ENCODE measurements around the gene CHD5.
A peak's percentile ranks its signal among the peaks of the same experiment; 100 is the strongest.

CHD5 gene

DNA sequence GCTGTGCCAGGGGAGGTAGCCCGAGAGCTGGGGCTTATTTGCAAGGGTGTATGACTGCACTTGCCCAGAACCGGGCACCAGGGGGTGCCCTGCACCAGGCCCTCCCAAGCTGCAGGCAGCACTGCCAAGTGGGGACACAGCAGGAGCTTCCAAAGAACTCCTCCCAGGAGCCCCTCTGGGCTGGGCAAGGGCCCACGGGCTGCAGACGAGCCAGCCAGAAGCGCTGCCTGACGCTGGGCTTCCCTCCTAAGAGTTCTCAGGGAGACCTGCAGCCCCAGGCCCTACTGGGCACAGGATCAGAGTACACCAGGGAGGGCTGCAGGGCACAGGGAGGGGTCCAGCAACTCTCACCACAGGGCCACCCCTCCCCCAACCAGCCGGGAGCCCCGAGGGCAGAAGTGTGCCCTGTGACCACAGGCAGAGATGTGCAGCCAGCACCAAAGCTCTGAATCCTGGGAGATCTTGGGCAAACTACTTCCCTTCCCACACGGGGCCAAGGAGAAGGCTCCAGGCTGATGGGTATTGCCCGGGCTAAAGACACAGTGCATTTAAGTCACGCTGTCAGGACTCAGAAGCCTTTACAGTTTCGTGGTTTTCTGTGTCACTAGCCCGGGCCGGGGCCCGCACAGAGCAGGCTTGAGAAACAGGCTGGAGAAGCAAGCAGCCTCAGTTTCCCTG lies 71.0 kb downstream of the CHD5 start:
- peak; percentile 54 for DNase-seq

DNA sequence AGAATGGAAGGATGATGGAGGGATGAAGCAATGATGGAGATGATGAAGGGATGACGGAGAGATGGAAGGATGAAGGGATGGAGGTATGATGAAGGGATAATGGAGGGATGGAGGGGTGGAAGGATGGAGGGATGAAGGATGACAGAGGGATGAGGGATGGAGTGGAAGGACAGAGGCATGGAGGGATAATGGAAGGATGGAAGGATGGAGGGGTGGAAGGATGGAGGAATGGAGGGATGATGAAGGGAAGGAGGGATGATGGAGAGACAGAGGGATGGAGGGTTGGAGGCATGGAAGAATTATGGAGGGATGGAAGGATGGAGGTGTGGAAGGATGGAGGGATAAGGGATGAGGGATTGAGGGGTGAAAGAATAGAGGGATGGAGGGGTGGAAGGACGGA lies 71.6 kb downstream of the CHD5 start:
- no peak for DNase-seq

DNA sequence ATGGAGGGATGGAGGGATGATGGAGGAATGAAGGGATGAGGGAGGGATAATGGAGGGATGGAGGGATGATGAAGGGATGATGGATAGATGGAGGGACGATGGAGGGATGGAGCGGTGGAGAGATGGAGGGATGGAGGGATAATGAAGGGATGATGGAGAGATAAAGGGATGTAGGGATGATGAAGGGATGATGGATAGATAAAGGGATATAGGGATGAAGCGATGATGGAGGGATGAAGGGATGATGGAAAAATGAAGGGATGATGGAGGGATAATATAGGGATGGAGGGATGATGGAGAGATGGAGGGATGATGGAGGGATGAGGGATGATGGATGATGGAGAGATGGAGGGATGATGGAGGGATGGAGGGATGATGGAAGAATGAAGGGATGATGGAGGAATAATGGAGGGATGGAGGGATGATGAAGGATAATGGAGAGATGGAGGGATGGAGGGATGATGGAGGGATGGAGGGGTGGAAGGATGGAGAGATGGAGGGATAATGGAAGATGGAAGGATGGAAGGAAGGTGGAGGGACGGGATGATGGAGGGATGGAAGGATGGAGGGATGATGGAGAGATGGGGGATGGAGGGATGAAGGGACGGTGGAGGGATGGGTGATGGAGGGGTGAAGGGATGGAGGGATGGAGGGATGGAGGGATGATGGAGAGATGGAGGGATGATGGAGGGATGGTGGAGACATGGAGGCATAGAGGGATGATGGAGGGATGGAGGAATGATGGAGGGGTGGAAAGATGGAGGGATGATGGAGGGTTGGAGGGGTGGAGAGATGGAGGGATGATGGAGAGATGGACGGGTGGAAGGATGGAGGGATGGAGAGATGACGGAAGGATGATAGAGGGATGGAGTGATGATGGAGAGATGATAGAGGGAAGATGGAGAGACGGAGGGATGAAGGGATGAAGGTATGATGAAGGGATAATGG lies 72.4 kb downstream of the CHD5 start:
- DNase-seq, result no peak

DNA sequence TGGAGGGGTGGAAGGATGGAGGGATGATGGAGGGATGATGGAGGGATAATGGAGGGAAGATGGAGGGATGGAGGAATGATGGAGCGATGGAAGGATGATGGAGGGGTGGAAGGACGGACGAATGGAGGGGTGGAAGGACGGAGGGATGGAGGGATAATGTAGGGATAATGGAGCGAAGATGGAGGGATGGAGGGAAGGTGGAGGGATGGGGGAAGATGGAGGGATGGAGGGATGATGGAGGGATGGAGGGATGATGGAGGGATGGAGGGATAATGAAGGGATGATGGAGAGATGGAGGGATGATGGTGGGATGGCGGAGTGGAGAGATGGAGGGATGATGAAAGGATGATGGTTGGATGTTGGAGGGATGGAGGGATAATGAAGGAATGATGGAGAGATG lies 73.1 kb downstream of the CHD5 start:
- no peak for DNase-seq

DNA sequence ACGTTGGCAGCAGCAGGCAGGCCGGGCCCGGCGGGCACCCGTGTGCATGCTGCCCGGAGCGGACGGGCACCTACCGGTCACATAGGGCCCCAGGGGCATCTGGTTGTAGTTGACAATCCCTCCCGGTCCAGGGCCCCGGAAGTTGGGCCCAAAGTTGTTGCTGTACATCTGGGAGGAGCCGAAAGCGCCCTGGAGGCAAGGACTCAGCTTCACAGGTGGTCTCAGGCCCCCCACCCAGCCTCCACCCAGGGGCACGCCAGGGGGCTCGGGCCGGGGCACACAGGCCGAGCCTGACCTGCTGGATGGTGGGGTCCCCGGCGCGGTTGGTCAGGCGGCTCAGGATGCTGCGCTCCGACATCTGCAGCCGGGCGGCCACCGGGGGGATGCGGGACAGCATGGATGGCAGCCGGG lies 73.8 kb downstream of the CHD5 start:
- DNase-seq, result no peak

DNA sequence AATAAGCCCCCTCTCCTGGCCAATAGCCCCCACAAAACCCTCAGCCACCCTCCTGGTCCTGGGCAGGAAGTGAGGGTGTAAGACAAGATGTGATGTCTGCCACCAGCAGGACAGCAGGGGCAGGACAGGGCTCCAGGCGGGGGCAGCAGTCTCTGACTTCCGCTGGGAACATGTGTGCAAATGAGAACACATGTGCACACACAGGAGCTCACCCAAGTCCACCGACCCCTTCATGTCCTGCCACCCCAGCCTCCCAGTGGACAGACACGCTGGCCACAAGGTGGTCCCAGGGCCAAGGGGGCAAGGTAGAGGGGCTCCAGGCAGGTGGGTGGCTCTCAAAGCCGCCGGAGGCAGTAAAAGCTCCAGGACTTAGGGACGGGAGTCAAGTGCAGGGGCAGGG lies 74.4 kb downstream of the CHD5 start:
- no peak for DNase-seq

DNA sequence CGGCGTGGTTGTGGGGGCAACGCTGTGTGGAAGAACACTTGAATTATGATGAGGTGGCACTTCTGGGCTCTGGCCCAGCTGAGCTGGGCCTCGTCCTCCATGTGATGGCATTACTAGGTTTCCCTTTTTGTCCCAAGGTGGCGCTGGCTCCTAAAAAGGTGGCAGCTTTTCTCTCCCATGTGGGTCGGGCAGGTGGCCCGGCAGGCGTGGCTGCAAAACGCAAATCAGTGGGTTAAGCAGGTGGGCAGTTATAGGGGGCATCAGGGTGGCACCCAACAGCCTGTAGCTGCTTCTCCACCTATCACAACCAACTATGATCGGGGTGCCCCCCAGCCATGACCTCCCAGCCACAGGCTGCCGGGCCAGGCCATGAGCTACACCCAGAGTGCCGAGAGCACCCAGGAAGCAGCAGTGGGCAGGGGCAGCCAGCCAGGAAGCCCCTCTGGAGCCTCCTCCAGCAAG lies 74.9 kb downstream of the CHD5 start:
- no peak for DNase-seq

DNA sequence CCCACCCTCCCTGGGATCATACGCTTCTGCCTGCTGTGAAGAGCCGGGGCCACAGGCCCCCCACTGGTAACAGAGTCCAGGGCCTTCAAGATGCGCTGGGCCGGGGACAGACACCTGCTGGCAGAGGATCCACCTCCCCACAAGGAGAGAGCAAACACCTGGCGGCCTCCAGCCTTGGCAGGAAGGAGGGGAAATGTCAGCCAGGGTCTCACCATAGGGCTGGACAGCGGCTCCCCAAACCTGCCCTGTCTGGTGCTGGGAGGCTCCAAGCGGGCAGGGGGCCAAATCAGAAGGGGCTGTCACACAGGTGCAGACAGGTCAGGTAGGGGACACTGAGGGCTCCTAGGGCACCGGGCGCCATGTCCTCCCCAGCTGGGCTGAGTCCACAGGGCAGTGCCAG lies 75.5 kb downstream of the CHD5 start:
- DNase-seq, result no peak

DNA sequence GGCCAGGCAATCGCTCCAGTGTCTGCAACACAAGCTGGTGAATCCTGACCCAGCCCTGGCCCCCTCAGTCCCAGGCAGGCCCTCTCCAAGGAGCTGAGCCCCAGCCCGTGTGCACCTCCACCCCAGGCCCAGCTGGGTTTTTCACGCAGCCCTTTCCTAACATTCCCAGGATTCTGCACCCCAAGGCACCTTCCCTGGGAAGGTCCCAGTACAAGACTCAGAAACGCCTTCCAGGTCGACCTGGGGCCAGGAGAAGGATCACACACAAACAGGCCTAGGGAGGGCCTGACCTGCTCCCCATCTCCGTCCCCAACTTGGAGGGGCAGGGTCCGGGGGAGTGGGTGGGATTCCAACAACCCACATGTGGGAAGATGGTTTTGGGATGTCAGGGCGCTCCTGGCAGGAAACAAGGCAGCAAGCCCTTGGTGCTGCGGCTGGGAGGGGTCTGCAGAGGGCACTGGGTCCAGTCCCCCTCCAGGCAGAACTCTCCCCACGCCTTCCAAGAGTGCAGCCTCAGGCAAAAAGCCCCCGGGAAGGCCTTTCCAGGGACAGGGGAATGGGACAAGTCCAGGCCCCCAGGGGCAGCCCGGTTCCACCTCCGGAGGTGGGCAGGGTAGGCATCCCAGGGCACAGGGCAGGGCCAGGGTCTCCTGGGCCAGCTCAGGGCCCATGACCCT lies 76.1 kb downstream of the CHD5 start:
- no peak for DNase-seq

DNA sequence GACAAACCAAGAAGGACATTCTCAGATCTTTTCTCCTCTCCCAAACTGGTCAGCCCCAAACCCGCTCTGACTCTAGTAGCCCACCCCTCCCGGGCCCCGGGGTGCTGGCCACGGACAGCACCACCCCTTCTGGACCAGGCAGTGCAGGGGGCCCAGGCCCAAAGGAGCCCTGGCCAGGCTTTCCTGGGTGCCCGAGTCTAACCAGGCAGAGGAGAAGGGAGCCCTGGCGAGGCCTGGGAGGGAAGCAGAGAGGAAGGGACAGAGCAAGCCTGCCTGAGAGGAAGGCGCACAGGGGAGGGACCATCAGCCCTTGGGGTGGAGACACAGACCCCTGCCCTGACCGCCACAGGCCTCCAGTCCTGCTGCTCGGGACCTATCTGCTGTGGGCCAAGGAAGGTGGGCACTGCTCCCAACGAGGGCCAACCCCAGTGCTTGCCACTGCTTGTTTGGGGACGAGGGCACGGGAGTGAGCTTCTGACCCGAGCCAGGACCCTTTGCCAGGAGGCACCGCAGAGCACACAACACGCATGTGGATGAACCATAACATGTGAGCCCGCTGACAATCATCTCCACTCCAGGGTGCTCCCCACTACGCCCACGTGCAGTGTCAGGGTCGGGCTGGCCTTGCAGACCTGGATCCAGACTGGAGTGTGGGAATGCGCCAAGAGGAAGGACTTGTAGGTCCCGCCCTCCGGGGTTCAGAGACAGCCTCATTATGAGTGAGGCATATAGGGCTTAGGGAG lies 76.8 kb downstream of the CHD5 start:
- no peak for DNase-seq

DNA sequence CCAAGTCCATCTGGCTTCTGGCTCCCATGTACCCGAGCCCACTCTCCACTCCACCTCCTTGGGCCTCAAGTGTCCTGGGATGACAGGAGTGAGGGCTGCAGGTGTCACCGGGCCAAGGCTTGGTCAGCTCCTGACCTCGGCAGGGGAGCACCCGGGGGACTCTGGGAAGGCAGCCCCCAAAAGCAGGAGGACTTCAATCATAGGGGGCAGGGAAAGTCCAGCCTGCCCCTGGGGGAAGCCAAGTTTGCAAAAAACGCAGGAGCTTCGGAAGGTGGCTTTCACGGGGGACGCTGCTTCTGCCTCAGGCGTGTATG lies 77.6 kb downstream of the CHD5 start:
- DNase-seq, result no peak

DNA sequence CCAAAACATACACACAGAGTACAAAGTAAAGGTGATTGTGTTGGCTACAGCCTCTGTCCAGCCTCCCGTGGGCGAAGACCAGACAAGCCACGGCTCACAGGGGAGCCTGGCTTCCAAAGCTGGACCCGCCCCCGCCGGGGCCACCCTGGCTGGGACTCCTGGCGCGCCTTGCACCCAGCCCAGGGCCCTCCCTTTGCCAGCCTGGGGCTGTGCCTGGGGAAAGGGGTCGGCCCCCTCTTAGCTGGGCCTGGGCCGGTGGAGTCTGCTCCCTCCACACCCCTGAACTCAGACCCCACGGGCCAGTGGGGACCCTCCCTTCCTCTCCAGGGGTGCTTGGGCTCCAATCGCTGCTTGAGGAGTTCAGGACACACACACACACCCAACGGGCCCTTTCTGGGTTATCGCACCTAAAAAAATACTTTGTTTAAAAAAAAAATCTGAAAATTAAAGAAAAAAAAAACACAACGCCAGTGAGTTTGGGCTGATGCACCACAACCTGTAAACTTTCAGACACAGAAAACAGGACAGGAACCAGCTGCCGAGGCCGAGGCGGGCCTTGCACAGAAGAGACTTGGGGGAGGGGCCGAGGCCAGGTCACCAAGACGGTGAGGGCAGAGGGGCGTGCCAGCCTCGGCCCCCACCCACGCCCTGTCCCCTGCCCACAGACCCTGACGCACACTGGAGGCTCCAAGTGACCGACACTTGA lies 78.1 kb downstream of the CHD5 start:
- no peak for DNase-seq

DNA sequence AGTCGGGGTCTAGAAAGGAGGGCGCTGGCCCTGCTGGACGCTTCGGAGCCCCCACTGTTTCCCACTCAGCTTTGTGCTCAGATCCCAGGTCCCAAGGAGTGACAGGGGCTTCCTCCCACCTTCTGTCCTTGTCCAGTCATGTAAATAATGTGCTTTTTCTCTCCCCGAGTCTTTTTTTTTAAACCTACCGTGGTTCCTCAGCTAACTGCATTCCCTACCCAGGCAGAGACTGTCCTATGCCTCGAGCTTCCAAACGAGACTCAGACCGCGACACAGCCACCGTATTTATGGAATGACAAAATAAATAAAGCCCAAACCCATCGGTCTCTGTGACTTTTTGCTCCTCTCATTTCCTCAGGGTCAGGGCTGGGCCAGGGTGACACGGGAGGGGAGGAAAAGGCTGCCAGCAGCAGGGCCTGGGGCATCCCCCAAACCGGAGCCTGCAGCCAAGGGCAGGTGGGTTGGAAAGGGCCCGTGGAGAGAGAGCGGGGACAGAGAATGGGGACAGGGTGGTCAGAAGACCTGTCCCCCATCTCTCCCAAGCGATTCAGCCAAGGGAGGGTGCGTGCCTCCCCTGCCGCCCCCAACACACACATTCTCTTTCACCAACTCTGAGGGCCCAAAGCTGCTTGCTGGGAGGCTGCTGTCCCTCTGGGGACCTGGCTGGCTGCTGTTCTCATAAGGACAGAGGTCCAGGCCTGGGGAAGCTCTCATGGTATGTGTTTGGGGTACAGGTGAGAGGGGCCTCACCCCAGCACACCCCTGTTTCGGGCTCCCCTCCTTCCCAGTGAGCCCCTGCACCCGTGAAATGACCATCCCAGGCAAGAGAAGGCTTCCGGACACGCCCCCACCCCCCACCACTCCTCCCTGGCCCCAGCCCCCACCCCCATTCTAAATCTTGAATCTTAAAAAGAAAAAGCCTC lies 79.0 kb downstream of the CHD5 start:
- no peak for DNase-seq

DNA sequence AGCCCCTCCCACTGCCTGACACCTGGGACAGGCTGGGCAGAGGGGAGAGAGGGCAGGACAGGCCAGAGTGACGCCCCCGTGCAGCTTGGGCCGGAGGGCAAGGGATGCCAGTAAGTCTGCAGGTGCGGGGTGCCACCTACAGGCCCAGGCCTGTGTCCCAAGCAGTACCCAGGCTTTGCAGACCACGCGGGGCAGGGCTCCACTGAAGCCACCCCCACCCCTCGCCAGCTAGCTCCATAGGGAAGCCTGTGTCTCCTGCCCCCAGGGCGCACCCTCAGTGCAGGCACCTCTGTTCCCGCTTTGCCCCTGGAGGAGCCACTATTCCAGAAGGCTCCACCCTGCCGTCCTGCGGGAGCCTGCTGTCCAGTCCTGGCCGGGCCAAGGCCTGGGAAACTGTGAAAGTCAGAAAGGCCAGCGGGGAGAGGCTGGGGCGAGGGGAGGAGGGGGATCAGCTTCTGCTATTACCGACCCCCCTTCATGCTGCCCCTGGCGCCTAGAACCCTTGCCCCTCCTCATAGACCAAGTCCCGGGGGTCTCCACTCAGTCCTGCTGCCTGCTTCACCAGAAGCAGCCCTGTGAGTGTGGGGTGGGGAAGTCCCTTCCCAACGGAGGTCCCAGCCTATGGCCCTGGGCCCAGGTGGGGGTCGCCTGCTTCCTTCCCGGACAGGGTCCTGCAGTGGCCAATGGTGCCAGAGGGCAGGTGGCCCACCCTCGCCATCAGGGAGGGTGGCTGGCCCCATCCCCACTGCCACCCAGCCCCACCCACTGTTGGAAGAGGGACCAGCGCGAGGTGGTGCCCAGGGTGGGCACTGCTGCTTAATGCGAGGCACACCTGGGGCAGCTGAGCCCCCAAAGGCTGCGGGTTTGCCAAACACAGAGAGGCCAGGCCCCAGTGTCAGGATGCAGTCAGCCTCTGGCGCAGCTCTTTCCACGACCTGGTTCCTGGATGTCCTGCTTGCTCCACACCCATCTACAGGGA lies 80.0 kb downstream of the CHD5 start:
- no peak for DNase-seq

DNA sequence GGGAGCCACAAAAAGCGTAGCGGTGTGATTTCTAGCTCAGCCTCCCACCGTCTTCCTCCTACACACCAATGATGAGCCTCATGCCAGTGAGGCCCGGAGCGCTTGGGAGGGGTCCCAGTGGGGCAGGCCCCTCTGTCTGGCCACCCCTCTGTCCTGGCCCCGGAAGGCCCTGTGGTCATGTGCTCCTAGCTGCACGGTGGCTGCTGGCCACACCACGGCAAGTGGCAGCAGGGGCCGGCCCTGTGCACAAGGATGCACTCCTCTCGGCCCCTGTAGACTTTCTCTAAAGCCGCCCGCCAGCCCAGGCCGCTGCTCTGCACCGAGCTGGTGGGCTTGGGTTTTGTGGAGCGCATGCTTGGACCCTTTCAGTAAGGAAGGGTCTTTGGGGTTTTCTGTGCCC lies 80.8 kb downstream of the CHD5 start:
- no peak for DNase-seq

DNA sequence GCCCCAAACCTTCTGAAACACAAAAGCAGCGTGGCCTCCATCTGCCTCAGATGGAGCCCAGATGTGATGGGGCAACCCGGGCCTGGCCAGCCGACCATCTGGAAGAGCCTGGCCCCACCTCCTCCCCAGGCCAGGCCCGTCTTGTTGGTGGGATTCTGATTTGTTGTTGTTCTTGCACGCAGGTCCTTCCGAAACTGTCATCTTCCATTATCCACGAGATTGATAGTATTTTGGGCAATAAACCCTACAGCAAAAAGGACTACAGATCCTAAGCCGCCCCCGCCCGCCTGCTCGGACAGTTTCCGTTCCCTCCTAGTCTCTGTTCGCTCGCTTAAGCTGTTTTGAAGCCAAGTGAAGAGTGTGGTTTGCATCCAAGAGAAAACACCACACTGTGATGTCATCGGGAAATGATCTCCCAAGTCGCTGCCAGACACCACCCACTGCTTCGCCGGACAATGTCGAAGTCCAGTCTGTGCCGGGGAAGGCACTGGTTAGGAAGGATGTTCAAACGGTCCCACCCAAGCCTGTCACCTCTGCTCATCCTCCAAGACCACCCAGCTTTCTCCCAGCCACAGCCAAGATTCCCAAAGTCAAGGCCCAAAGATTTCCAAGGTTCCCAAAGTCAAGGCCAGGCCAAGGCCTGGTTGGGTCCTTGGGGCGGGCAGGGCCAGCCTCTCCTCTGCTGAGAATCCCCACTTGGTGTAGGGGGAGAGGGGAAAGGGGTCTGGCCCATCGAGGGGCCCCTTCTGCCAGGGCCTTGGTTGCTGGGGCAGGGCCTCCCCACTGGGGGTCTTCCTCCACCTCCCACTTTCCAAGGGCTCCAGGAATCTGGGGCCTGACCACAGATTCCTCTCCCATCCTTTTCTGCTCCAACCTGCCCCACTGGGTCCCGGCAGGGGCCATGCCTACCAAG lies 81.6 kb downstream of the CHD5 start:
- DNase-seq, result peak; percentile 55

DNA sequence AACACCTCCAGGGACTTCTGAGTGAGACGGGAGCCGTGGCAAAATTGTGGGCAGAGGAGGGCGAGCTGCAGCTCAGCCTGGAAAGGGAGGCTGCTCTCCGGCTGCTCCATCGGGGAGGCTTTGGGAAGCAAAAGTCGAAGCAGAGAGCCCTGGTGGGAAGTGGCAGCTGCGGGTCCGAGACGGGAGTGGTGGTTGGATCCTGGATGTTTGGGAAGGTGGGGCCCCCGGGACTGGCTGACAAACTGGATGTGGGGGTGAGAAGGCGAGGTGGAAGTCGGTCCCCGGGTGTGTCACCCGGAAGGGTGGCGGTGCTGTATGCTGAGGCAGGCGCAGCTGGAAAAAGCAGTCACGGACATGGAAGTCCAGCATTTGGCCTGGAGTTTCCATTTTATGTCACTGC lies 82.3 kb downstream of the CHD5 start:
- no peak for DNase-seq

DNA sequence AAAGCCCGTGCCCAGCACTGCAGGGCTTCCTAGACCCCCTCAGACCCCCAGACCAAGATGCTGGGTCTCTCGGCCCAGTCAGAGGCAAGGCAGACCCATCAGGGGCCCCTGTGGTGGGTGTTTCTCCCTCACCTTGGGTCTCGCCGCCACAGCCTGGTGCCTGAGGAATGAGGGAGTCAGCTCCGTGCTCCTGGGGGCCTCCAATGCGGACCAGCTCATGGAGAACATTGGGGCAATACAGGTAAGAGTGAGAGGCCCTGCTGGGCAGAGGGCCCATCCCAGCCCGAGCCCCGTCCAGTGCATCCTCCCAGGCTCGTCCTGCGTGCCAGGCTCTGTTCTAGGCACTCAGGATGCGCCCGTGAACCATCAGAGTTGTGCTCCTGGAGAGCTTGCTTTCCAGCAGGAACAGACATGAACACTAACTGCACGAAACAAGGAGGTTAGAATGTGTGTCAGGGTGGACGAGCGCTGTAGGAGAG lies 83.0 kb downstream of the CHD5 start:
- DNase-seq, result no peak
